GM12878 (cell line): ENCODE data around the gene ZNF780B. TPM values are rescaled to one million over a fixed set of nuclear protein-coding genes. Genes with fewer than 3 reads are reported as not detected.

Experiments used
- ATAC-seq: fragments of 200-7000 bp; cut with Tn5 transposase; 3 replicates; pipeline ENCODE4 v1.9.1; 2020; ENCODE audit warnings: mild to moderate bottlenecking, moderate library complexity
- BruUV-seq: library from RNA; stranded (reverse); fragments of 400-500 nt; replicated peaks from 2 replicates; lab custom pipeline; 2021; lab: Mats Ljungman, UMichigan
- CTCF ChIA-PET: fragments of 300-600 bp; sonication (Branson Sonifier 250); formaldehyde crosslinking; extraction: SDS; loops from one replicate; lab custom pipeline; 2021; ENCODE audit warnings: inconsistent platforms; lab: Yijun Ruan, JAX
- POLR2A ChIA-PET: fragments of 350-600 bp; formaldehyde crosslinking; extraction: SDS; loops from one replicate; lab custom pipeline; 2021; ENCODE audit warnings: inconsistent platforms; lab: Charles Lee
- RAD21 ChIA-PET: fragments of 300-600 bp; sonication (Branson Sonifier 250); formaldehyde crosslinking; loops from one replicate; lab custom pipeline; 2023; ENCODE audit warnings: antibody characterized with exemption; ENCODE audit not compliant: unreplicated experiment; lab: Charles Lee
- SMC1A ChIA-PET: fragments of 300-600 bp; sonication (Branson Sonifier 250); formaldehyde crosslinking; loops from one replicate; lab custom pipeline; 2023; ENCODE audit not compliant: unreplicated experiment, uncharacterized antibody; lab: Charles Lee
- DNase-seq: peaks from one replicate; pipeline ENCODE4 v3.0.0-alpha.2; 2011; ENCODE audit warnings: low read depth, low spot score
- FAIRE-seq: peaks from 3 replicates; lab custom pipeline; 2011; peaks lifted over from hg19 to GRCh38; lab: Jason Lieb, UNC
- H2AFZ ChIP-seq: 2 replicates; pipeline ENCODE4 v1.6.0; 2011; ENCODE audit warnings: low read depth, low read length, control low read depth; ENCODE audit not compliant: control insufficient read depth
- H3K27ac ChIP-seq: 2 replicates; pipeline ENCODE4 v1.5.1; 2011; ENCODE audit warnings: control low read depth; ENCODE audit not compliant: control insufficient read depth, insufficient read depth
- H3K27me3 ChIP-seq, 2 experiments: replicated peaks in 1 of 2; 2 replicates each; pipeline versions ENCODE4 v1.6.0 to v1.6.1; 2011; ENCODE audit warnings: low read length in 1 of 2; ENCODE audit not compliant: control insufficient read depth in 2 of 2, insufficient read depth in 2 of 2
- H3K36me3 ChIP-seq, 2 experiments: 2 replicates each; pipeline ENCODE4 v1.5.1; 2011; ENCODE audit warnings: low read length in 1 of 2; ENCODE audit not compliant: control insufficient read depth in 2 of 2, insufficient read depth in 2 of 2
- H3K4me1 ChIP-seq: 2 replicates; pipeline ENCODE4 v1.6.1; 2011; ENCODE audit warnings: mild to moderate bottlenecking, low read length, moderate library complexity, mixed read lengths; ENCODE audit not compliant: control insufficient read depth, insufficient read depth
- H3K4me2 ChIP-seq: 2 replicates; pipeline ENCODE4 v1.6.0; 2011; ENCODE audit warnings: control low read depth; ENCODE audit not compliant: control insufficient read depth, insufficient read depth
- H3K4me3 ChIP-seq: fragments of 200-600 bp; sonication (generic); 2 replicates; pipeline ENCODE4 v1.5.1; 2016
- H3K79me2 ChIP-seq: 2 replicates; pipeline ENCODE4 v1.6.0; 2011; ENCODE audit warnings: low read length; ENCODE audit not compliant: control insufficient read depth, insufficient read depth
- H3K9ac ChIP-seq: 2 replicates; pipeline ENCODE4 v1.8.0; 2011; ENCODE audit warnings: low read length, control low read depth, mixed read lengths; ENCODE audit not compliant: control insufficient read depth, insufficient read depth
- H3K9me3 ChIP-seq: replicated peaks from 3 replicates; pipeline ENCODE4 v1.5.1; 2011; ENCODE audit warnings: mild to moderate bottlenecking, low read length; ENCODE audit not compliant: control insufficient read depth, insufficient read depth
- H4K20me1 ChIP-seq: 2 replicates; pipeline ENCODE4 v1.6.0; 2011; ENCODE audit not compliant: control insufficient read depth, insufficient read depth
- CREM ChIP-seq: IDR thresholded peaks from 2 replicates; pipeline ENCODE4 v1.6.1; 2014; ENCODE audit warnings: antibody characterized with exemption, low read depth
- ELK1 ChIP-seq: IDR thresholded peaks from 2 replicates; pipeline ENCODE4 v1.6.1; 2012; ENCODE audit warnings: low read depth, low read length, improper control_type of control experiment
- EP300 ChIP-seq, 2 experiments: fragments of 150-350 bp in 1 of 2; IDR thresholded peaks; 2 replicates each; pipeline ENCODE4 v1.6.1; 2011 to 2012; ENCODE audit warnings: low read depth in 2 of 2, low read length in 2 of 2, borderline replicate concordance in 1 of 2, improper control_type of control experiment in 1 of 2, inconsistent platforms in 1 of 2; ENCODE audit not compliant: control insufficient read depth in 1 of 2
- ESRRA ChIP-seq: IDR thresholded peaks from 2 replicates; pipeline ENCODE4 v1.6.1; 2012; ENCODE audit warnings: mild to moderate bottlenecking, low read length, improper control_type of control experiment
- FOS ChIP-seq: IDR thresholded peaks from 3 replicates; pipeline ENCODE4 v1.6.1; 2011; ENCODE audit warnings: borderline replicate concordance; ENCODE audit not compliant: insufficient read length; ENCODE audit errors: extremely low read depth
- FOXK2 ChIP-seq: fragments of 450-650 bp; IDR thresholded peaks from 2 replicates; pipeline ENCODE4 v1.6.1; 2017; ENCODE audit warnings: mild to moderate bottlenecking, moderate library complexity
- HDAC2 ChIP-seq: fragments of 200-600 bp; sonication (generic); IDR thresholded peaks from 2 replicates; pipeline ENCODE4 v1.6.1; 2017
- JUNB ChIP-seq: IDR thresholded peaks from 2 replicates; pipeline ENCODE4 v1.6.1; 2016; ENCODE audit warnings: antibody characterized with exemption, mild to moderate bottlenecking
- JUND ChIP-seq: IDR thresholded peaks from 2 replicates; pipeline ENCODE4 v1.6.1; 2012; ENCODE audit warnings: low read depth, mild to moderate bottlenecking, low read length, improper control_type of control experiment, moderate library complexity
- SIX5 ChIP-seq: IDR thresholded peaks from 2 replicates; pipeline ENCODE4 v1.6.1; 2011; ENCODE audit warnings: mild to moderate bottlenecking, low read depth, low read length, moderate library complexity; ENCODE audit not compliant: severe bottlenecking
- SMARCA5 ChIP-seq: fragments of 450-650 bp; IDR thresholded peaks from 2 replicates; pipeline ENCODE4 v1.6.1; 2017; ENCODE audit warnings: mild to moderate bottlenecking
- SMC3 ChIP-seq: IDR thresholded peaks from 2 replicates; pipeline ENCODE4 v1.6.1; 2011; ENCODE audit warnings: low read length, improper control_type of control experiment, borderline replicate concordance
- SREBF1 ChIP-seq: IDR thresholded peaks from 2 replicates; pipeline ENCODE4 v1.6.1; 2012; ENCODE audit warnings: mild to moderate bottlenecking, low read length
- TAF1 ChIP-seq: IDR thresholded peaks from 2 replicates; pipeline ENCODE4 v1.6.1; 2011; ENCODE audit warnings: mild to moderate bottlenecking, low read depth, low read length, borderline replicate concordance
- ZNF207 ChIP-seq: fragments of 450-650 bp; IDR thresholded peaks from 2 replicates; pipeline ENCODE4 v1.6.1; 2014; ENCODE audit warnings: antibody characterized with exemption, mild to moderate bottlenecking, borderline replicate concordance
- ZZZ3 ChIP-seq: IDR thresholded peaks from 2 replicates; pipeline ENCODE4 v1.6.1; 2011; ENCODE audit warnings: low read depth; ENCODE audit not compliant: control insufficient read depth, insufficient read length
- WGBS: methylation state at CpG from one replicate; pipeline ENCODE4 v1.1.6; 2016; ENCODE audit warnings: low lambda C conversion rate; ENCODE audit not compliant: insufficient replicate concordance, insufficient coverage; ENCODE audit errors: missing lambda C conversion rate; 5-methylcytosine and 5-hydroxymethylcytosine counted together
- in situ Hi-C: fragments of 300-500 bp; cut with MboI; formaldehyde crosslinking; loops from 9 replicates; pipeline ENCODE4 v1.14.3; 2018; ENCODE audit warnings: mixed read lengths
- intact Hi-C: fragments of 100-400 bp; cut with micrococcal nuclease; formaldehyde crosslinking; loops from one replicate; pipeline ENCODE4 v1.14.2; 2022; ENCODE audit not compliant: unreplicated experiment
- polyA plus RNA-seq, 11 experiments: library from polyadenylated mRNA; depleted of rRNA in 4 of 11; unstranded in 6 of 11; stranded (reverse) in 5 of 11; fragments of >200 nt; fragmentation: Nextera tagmentation in 4 of 11; fragmentation: Illumina TruSeq in 1 of 11; extraction: Ambion mirVana in 4 of 11; extraction: Trizol in 1 of 11; gene quantifications; 1 replicate in 1 of 11; 2 replicates in 10 of 11; pipeline versions ENCODE4 v1.2.1 to v1.2.3, GENCODE V29; 2011 to 2016; ENCODE audit warnings: inconsistent platforms in 2 of 11, missing spikeins in 2 of 11, low read depth in 1 of 11
- total RNA-seq, 4 experiments: library from RNA; depleted of rRNA in 3 of 4; stranded (reverse); fragments of >200 nt in 3 of 4; fragmentation: Illumina TruSeq in 1 of 4; extraction: Trizol in 1 of 4; gene quantifications; 2 replicates each; pipeline versions ENCODE4 v1.2.1 to v1.2.3, GENCODE V29; 2013 to 2021
- TF ChIP-seq, protein P1 (sequence below): fragments of 150-350 bp; IDR thresholded peaks from 2 replicates; pipeline ENCODE4 v1.6.1; 2014; ENCODE audit warnings: mild to moderate bottlenecking, low read depth, low read length
- TF ChIP-seq, protein P2 (sequence below), 3 experiments: IDR thresholded peaks in 2 of 3; conservative IDR thresholded peaks in 1 of 3; 2 replicates each; pipeline ENCODE4 v1.5.1; 2011; ENCODE audit warnings: low read depth in 3 of 3, low read length in 3 of 3, mild to moderate bottlenecking in 3 of 3, control low read depth in 2 of 3, moderate library complexity in 2 of 3, inconsistent platforms in 1 of 3, mixed read lengths in 1 of 3; ENCODE audit not compliant: control insufficient read depth in 2 of 3, insufficient read depth in 1 of 3; ENCODE audit errors: extremely low read depth in 1 of 3

The ZNF780B gene
- total and polyA plus RNA-seq, 10 of the 15 experiments (the other 5 are each of a cell fraction or from before 2014, with no cell fraction given): 7.3 to 24.0 (median 12.3) TPM

GRCh38 chr19:40081411-40081810 lies 25.4 kb upstream of the ZNF780B start:
- Histone ChIP-seq H3K9me3 (peaks cover 30% of the 10 kb centered on the region), H3K9ac (no peak overlapping the region), H3K27me3 (no peaks in the 10 kb centered on the region), H2AFZ (no peak overlapping the region), H4K20me1 (no peaks in the 10 kb centered on the region), H3K79me2 (no peaks in the 10 kb centered on the region; the same call in 1 of the 2 replicates), H3K4me3 (no peak overlapping the region), H3K27ac (no peak overlapping the region), H3K4me2 (no peak overlapping the region), H3K4me1 (no peaks in the 10 kb centered on the region), H3K36me3 (peaks cover 3 to 28% of the 10 kb centered on the region in 2 experiments; a peak in 3 of 4 replicates)
- intact Hi-C loops (no loop called here), in situ Hi-C loops (no loop called here)
- DNase-seq: no peak
- BruUV-seq: no TSS peak
- ATAC-seq: no peak
- WGBS: 100% methylated on average over 1 of the region's 1 CpG
- FAIRE-seq: no peak
- CTCF ChIA-PET: no interaction called here
- SMC1A ChIA-PET: no interaction called here
- TF ChIP-seq ZNF207 (no peak), JUNB (no peak), ELK1 (no peak), CREM (no peak), TAF1 (no peak), JUND (no peak), SREBF1 (no peak), ZZZ3 (no peak), HDAC2 (no peak), SIX5 (no peak), SMC3 (no peak), SMARCA5 (no peak), EP300 (IDR thresholded peaks at IDR 0.05; ENCODE audit: borderline replicate concordance in 1 of 2, control insufficient read depth in 1 of 2, low read depth in 2 of 2, low read length in 2 of 2) (no peak), FOS (no peak), ESRRA (no peak), FOXK2 (no peak)
- TF ChIP-seq, protein P1, sequence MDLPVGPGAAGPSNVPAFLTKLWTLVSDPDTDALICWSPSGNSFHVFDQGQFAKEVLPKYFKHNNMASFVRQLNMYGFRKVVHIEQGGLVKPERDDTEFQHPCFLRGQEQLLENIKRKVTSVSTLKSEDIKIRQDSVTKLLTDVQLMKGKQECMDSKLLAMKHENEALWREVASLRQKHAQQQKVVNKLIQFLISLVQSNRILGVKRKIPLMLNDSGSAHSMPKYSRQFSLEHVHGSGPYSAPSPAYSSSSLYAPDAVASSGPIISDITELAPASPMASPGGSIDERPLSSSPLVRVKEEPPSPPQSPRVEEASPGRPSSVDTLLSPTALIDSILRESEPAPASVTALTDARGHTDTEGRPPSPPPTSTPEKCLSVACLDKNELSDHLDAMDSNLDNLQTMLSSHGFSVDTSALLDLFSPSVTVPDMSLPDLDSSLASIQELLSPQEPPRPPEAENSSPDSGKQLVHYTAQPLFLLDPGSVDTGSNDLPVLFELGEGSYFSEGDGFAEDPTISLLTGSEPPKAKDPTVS: no peak
- TF ChIP-seq, protein P2, sequence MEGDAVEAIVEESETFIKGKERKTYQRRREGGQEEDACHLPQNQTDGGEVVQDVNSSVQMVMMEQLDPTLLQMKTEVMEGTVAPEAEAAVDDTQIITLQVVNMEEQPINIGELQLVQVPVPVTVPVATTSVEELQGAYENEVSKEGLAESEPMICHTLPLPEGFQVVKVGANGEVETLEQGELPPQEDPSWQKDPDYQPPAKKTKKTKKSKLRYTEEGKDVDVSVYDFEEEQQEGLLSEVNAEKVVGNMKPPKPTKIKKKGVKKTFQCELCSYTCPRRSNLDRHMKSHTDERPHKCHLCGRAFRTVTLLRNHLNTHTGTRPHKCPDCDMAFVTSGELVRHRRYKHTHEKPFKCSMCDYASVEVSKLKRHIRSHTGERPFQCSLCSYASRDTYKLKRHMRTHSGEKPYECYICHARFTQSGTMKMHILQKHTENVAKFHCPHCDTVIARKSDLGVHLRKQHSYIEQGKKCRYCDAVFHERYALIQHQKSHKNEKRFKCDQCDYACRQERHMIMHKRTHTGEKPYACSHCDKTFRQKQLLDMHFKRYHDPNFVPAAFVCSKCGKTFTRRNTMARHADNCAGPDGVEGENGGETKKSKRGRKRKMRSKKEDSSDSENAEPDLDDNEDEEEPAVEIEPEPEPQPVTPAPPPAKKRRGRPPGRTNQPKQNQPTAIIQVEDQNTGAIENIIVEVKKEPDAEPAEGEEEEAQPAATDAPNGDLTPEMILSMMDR (IDR thresholded peaks at IDR 0.05 in 2 of 3, conservative IDR thresholded peaks at IDR 0.05 in 1 of 3; ENCODE audit: control insufficient read depth in 2 of 3, extremely low read depth in 1 of 3, insufficient read depth in 1 of 3, low read depth in 3 of 3, low read length in 3 of 3): no peak
- RAD21 ChIA-PET: no interaction called here
- POLR2A ChIA-PET: interaction anchor here (0.7 kb wide), 1 partner anchor 224 kb away, joined by 3 read pairs; no protein-coding TSS in a partner anchor
